ENCODE results near the gene RNF126. TPM values are rescaled to one million over a fixed set of nuclear protein-coding genes. Genes with fewer than 3 reads are reported as not detected.

The RNF126 gene
- total and polyA plus RNA-seq, 2 experiments from 2014 or later, result 95.7 to 112 TPM

- no peak overlapping the region for H2AFZ ChIP-seq
- ATAC-seq (no peak), DNase-seq (ENCODE audit: low spot score) (no peak)
- peaks cover 6% of the 10 kb centered on the region; the same call in 1 of the 2 replicates for H3K36me3 ChIP-seq (ENCODE audit: insufficient read depth)
- peaks cover 40% of the 10 kb centered on the region for H3K79me2 ChIP-seq (replicated peaks; ENCODE audit: insufficient read depth)
- peaks cover 3% of the 10 kb centered on the region; the same call in 1 of the 2 replicates for H3K4me1 ChIP-seq (ENCODE audit: insufficient read depth)
- no peak overlapping the region for H3K4me2 ChIP-seq
- no peak overlapping the region for H3K4me3 Mint-ChIP-seq
- H3K4me3 ChIP-seq, result no peak overlapping the region
- 0 out of 2 replicates have a peak, but pooled peaks cover 5% of the 10 kb centered on the region for H3F3A ChIP-seq (replicated peaks; ENCODE audit: low read depth)
- no peak overlapping the region for H3K27ac ChIP-seq (ENCODE audit: low read depth)
- H3K36me3 Mint-ChIP-seq (ENCODE audit: low read depth), result peaks cover 51% of the 10 kb centered on the region
- TF ChIP-seq STAT1 (IDR thresholded peaks at IDR 0.05; ENCODE audit: unreplicated experiment) (no peak), JUNB (IDR thresholded peaks at IDR 0.05; ENCODE audit: unreplicated experiment) (no peak), ZNF114 (CRISPR knock-in tag; IDR thresholded peaks at IDR 0.05) (no peak), CREB1 (CRISPR knock-in tag; IDR thresholded peaks at IDR 0.05; ENCODE audit: low read depth) (no peak), EZH2 (IDR thresholded peaks at IDR 0.05; ENCODE audit: low read depth, unreplicated experiment) (no peak), REST (IDR thresholded peaks at IDR 0.05; ENCODE audit: unreplicated experiment) (no peak), ETS1 (IDR thresholded peaks at IDR 0.05) (no peak), NANOG (IDR thresholded peaks at IDR 0.05; ENCODE audit: borderline replicate concordance) (no peak), CTCF (conservative IDR thresholded peaks at IDR 0.05; ENCODE audit: low read depth in 2 of 2) (no peak), ZNF462 (CRISPR knock-in tag; IDR thresholded peaks at IDR 0.05) (no peak), POLR2AphosphoS5 (IDR thresholded peaks at IDR 0.05; ENCODE audit: low read depth) (no peak), ZNF331 (CRISPR knock-in tag; IDR thresholded peaks at IDR 0.05; ENCODE audit: low read depth) (no peak), EZH2phosphoT487 (IDR thresholded peaks at IDR 0.05; ENCODE audit: unreplicated experiment) (no peak)
- H3K27me3 ChIP-seq (ENCODE audit: insufficient read depth), result no peaks in the 10 kb centered on the region
- H3K27me3 Mint-ChIP-seq (ENCODE audit: insufficient read depth, low read depth, poor library complexity), result peaks cover 17% of the 10 kb centered on the region
- peaks cover 5% of the 10 kb centered on the region for H4K20me1 ChIP-seq (replicated peaks; ENCODE audit: insufficient read depth)
- H3K27ac Mint-ChIP-seq, result no peak overlapping the region
- peaks cover 10% of the 10 kb centered on the region; the same call in 1 of the 3 replicates for H3K4me1 Mint-ChIP-seq
- H3K9me2 ChIP-seq (ENCODE audit: insufficient read depth), result no peaks in the 10 kb centered on the region
- H3K9me3 Mint-ChIP-seq, result no peaks in the 10 kb centered on the region
Observed at GRCh38 chr19:629961-630714, 32.9 kb downstream of the RNF126 start.
